Neural cell (in vitro differentiated cells): ENCODE measurements around the gene MYO7B. TPM values are rescaled to one million over a fixed set of nuclear protein-coding genes. Genes with fewer than 3 reads are reported as not detected.

Experiments used
- H2AFZ ChIP-seq: fragments of 200-600, 300-800 bp; sonication (generic), shearing (Covaris generic); 2 replicates; pipeline ENCODE4 v1.6.0; 2014; ENCODE audit warnings: low read depth, mild to moderate bottlenecking, antibody characterized with exemption, low read length, moderate library complexity
- H3F3A ChIP-seq: fragments of 200-600 bp; shearing (Covaris generic); 2 replicates; pipeline ENCODE4 v1.6.1; 2016; ENCODE audit warnings: mild to moderate bottlenecking, moderate library complexity, mixed read lengths, antibody characterized with exemption, low read length; ENCODE audit not compliant: insufficient read depth, poor library complexity, severe bottlenecking
- H3K27ac ChIP-seq: fragments of 200-600, 300-800 bp; sonication (generic), shearing (Covaris generic); 2 replicates; pipeline ENCODE4 v1.5.1; 2014; ENCODE audit warnings: mild to moderate bottlenecking, low read length, moderate library complexity
- H3K27me3 ChIP-seq: fragments of 300-800, 200-600 bp; sonication (generic), shearing (Covaris generic); 2 replicates; pipeline ENCODE4 v1.6.0; 2014; ENCODE audit warnings: mild to moderate bottlenecking, low read depth, low read length, moderate library complexity; ENCODE audit not compliant: insufficient read depth
- H3K36me3 ChIP-seq: fragments of 300-800, 200-600 bp; sonication (generic), shearing (Covaris generic); 2 replicates; pipeline ENCODE4 v1.5.1; 2014; ENCODE audit warnings: mild to moderate bottlenecking, antibody characterized with exemption, low read length, moderate library complexity; ENCODE audit not compliant: insufficient read depth
- H3K4me2 ChIP-seq: fragments of 300-800, 200-600 bp; sonication (generic), shearing (Covaris generic); 2 replicates; pipeline ENCODE4 v1.6.0; 2014; ENCODE audit warnings: mild to moderate bottlenecking, low read length
- H3K4me3 ChIP-seq: fragments of 300-800, 200-600 bp; sonication (generic), shearing (Covaris generic); 2 replicates; pipeline ENCODE4 v1.5.1; 2014; ENCODE audit warnings: mild to moderate bottlenecking, low read length, moderate library complexity
- H3K79me2 ChIP-seq: fragments of 200-600 bp; shearing (Covaris generic); replicated peaks from 2 replicates; pipeline ENCODE4 v1.6.0; 2014; ENCODE audit warnings: mild to moderate bottlenecking, low read length, moderate library complexity; ENCODE audit not compliant: insufficient read depth
- H3K9ac ChIP-seq: fragments of 300-800, 200-600 bp; sonication (generic), shearing (Covaris generic); 2 replicates; pipeline ENCODE4 v1.6.1; 2016; ENCODE audit warnings: mild to moderate bottlenecking, low read length, mixed read lengths
- H3K9me2 ChIP-seq: fragments of 200-600 bp; shearing (Covaris generic); 2 replicates; pipeline ENCODE4 v1.6.1; 2016; ENCODE audit warnings: mild to moderate bottlenecking, low read length, mixed read lengths; ENCODE audit not compliant: insufficient read depth
- H3K9me3 ChIP-seq: fragments of 200-600, 300-800 bp; sonication (generic), shearing (Covaris generic); 2 replicates; pipeline ENCODE4 v1.6.1; 2016; ENCODE audit warnings: mild to moderate bottlenecking, mixed run types, low read length, moderate library complexity, mixed read lengths
- H4K20me1 ChIP-seq: fragments of 200-600 bp; shearing (Covaris generic); 2 replicates; pipeline ENCODE4 v1.6.1; 2016; ENCODE audit warnings: mild to moderate bottlenecking, mixed run types; ENCODE audit not compliant: insufficient read depth
- CTCF ChIP-seq: fragments of 450-650 bp; IDR thresholded peaks from 2 replicates; pipeline ENCODE4 v1.5.1; 2014; ENCODE audit warnings: antibody characterized with exemption, mild to moderate bottlenecking, moderate library complexity; ENCODE audit not compliant: poor library complexity, severe bottlenecking
- EP300 ChIP-seq: fragments of 450-650 bp; conservative IDR thresholded peaks from 2 replicates; pipeline ENCODE4 v1.6.1; 2014; ENCODE audit warnings: antibody characterized with exemption, mild to moderate bottlenecking, moderate library complexity; ENCODE audit not compliant: poor library complexity, severe bottlenecking
- EZH2 ChIP-seq: fragments of 200-600, 300-800 bp; shearing (Covaris generic), sonication (generic); IDR thresholded peaks from 2 replicates; pipeline ENCODE4 v1.6.1; 2014; ENCODE audit warnings: antibody characterized with exemption, low read length, borderline replicate concordance, mild to moderate bottlenecking; ENCODE audit not compliant: insufficient read depth, poor library complexity, severe bottlenecking
- MXI1 ChIP-seq: fragments of 450-650 bp; conservative IDR thresholded peaks from 2 replicates; pipeline ENCODE4 v1.6.1; 2014; ENCODE audit warnings: antibody characterized with exemption, mild to moderate bottlenecking; ENCODE audit not compliant: poor library complexity, severe bottlenecking
- POLR2AphosphoS5 ChIP-seq: IDR thresholded peaks from 2 replicates; pipeline ENCODE4 v1.6.1; 2012
- RAD21 ChIP-seq: fragments of 450-650 bp; conservative IDR thresholded peaks from 2 replicates; pipeline ENCODE4 v1.6.1; 2014; ENCODE audit warnings: antibody characterized with exemption, mild to moderate bottlenecking, moderate library complexity
- SMC3 ChIP-seq: fragments of 450-650 bp; conservative IDR thresholded peaks from 2 replicates; pipeline ENCODE4 v1.6.1; 2014; ENCODE audit warnings: antibody characterized with exemption, mild to moderate bottlenecking, moderate library complexity; ENCODE audit not compliant: poor library complexity
- TAF1 ChIP-seq: IDR thresholded peaks from 2 replicates; pipeline ENCODE4 v1.6.1; 2012; ENCODE audit warnings: low read depth
- polyA plus RNA-seq: library from polyadenylated mRNA; depleted of rRNA; stranded (reverse); fragments of >200 nt; gene quantifications from 2 replicates; pipeline ENCODE4 v1.2.3, GENCODE V29; 2014
- TF ChIP-seq, protein P1 (sequence below): IDR thresholded peaks from 2 replicates; pipeline ENCODE4 v1.6.1; 2012; ENCODE audit warnings: borderline replicate concordance

Gene MYO7B
- polyA plus RNA-seq, 1 donor from 2014 or later: 0.16 TPM

GRCh38 chr2:127577208-127577475 lies 41.7 kb downstream of the MYO7B start:
- Histone ChIP-seq H3K36me3 (no peaks in the 10 kb centered on the region), H3K9me3 (no peaks in the 10 kb centered on the region), H3K9me2 (no peaks in the 10 kb centered on the region), H4K20me1 (no peaks in the 10 kb centered on the region), H3K79me2 (no peaks in the 10 kb centered on the region), H2AFZ (no peak overlapping the region), H3K27me3 (no peaks in the 10 kb centered on the region), H3K4me2 (no peak overlapping the region), H3K9ac (no peak overlapping the region), H3K4me3 (no peak overlapping the region), H3F3A (no peaks in the 10 kb centered on the region), H3K27ac (no peak overlapping the region)
- no peak for TF ChIP-seq EZH2
- no peak for TF ChIP-seq CTCF
- no peak for TF ChIP-seq POLR2AphosphoS5
- TF ChIP-seq SMC3: no peak
- TF ChIP-seq TAF1: no peak

- H3K27me3 ChIP-seq: no peaks in the 10 kb centered on the region
- H2AFZ ChIP-seq: no peak overlapping the region
Observed at GRCh38 chr2:127577503-127577902, 42.0 kb downstream of the MYO7B start.

DNA sequence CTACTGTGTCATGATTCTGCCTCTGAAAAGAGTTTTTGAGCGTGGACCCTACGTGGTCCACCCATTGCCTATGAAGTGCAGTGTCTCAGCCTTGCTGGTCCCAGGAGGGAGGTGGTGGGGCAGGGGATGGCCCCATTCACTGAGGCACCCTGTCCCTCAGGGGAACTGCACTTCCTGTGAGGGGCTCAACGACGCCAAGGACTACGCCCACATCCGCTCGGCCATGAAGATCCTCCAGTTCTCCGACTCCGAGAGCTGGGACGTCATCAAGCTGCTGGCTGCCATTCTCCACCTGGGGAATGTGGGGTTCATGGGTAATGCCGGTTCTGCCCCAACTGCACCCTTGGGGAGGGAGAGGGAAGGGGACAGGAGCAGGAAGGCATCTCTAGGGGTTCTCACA lies 42.5 kb downstream of the MYO7B start:
- Histone ChIP-seq H3K9me3 (no peaks in the 10 kb centered on the region), H3F3A (no peaks in the 10 kb centered on the region), H4K20me1 (no peaks in the 10 kb centered on the region), H3K79me2 (no peaks in the 10 kb centered on the region), H3K9ac (no peak overlapping the region), H3K4me2 (no peak overlapping the region), H3K27ac (no peak overlapping the region), H3K27me3 (no peaks in the 10 kb centered on the region), H3K4me3 (no peak overlapping the region), H2AFZ (no peak overlapping the region), H3K9me2 (no peaks in the 10 kb centered on the region), H3K36me3 (no peaks in the 10 kb centered on the region)
- TF ChIP-seq CTCF (no peak), RAD21 (no peak), POLR2AphosphoS5 (no peak), SMC3 (no peak), TAF1 (no peak), EP300 (no peak), EZH2 (no peak), MXI1 (no peak)
- TF ChIP-seq, protein P1, sequence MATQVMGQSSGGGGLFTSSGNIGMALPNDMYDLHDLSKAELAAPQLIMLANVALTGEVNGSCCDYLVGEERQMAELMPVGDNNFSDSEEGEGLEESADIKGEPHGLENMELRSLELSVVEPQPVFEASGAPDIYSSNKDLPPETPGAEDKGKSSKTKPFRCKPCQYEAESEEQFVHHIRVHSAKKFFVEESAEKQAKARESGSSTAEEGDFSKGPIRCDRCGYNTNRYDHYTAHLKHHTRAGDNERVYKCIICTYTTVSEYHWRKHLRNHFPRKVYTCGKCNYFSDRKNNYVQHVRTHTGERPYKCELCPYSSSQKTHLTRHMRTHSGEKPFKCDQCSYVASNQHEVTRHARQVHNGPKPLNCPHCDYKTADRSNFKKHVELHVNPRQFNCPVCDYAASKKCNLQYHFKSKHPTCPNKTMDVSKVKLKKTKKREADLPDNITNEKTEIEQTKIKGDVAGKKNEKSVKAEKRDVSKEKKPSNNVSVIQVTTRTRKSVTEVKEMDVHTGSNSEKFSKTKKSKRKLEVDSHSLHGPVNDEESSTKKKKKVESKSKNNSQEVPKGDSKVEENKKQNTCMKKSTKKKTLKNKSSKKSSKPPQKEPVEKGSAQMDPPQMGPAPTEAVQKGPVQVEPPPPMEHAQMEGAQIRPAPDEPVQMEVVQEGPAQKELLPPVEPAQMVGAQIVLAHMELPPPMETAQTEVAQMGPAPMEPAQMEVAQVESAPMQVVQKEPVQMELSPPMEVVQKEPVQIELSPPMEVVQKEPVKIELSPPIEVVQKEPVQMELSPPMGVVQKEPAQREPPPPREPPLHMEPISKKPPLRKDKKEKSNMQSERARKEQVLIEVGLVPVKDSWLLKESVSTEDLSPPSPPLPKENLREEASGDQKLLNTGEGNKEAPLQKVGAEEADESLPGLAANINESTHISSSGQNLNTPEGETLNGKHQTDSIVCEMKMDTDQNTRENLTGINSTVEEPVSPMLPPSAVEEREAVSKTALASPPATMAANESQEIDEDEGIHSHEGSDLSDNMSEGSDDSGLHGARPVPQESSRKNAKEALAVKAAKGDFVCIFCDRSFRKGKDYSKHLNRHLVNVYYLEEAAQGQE: no peak

More at GRCh38 chr2:127577503-127577902, 42.0 kb downstream of the MYO7B start:
- no peaks in the 10 kb centered on the region for H3K9me2 ChIP-seq
- H3K4me3 ChIP-seq: no peak overlapping the region
- H3K9ac ChIP-seq: no peak overlapping the region
- no peaks in the 10 kb centered on the region for H3K9me3 ChIP-seq
- no peaks in the 10 kb centered on the region for H3K79me2 ChIP-seq
- no peaks in the 10 kb centered on the region for H4K20me1 ChIP-seq
- H3K4me2 ChIP-seq: no peak overlapping the region
- no peaks in the 10 kb centered on the region for H3K36me3 ChIP-seq
- no peak overlapping the region for H3K27ac ChIP-seq
- no peak for TF ChIP-seq CTCF
- TF ChIP-seq RAD21: no peak
- no peaks in the 10 kb centered on the region for H3F3A ChIP-seq
